Neuronal stem cell (in vitro differentiated cells): ENCODE data around the gene CAPRIN2.

Source experiments
- DNase-seq: peaks from one replicate; pipeline ENCODE4 v3.0.0-alpha.2; 2013; ENCODE audit warnings: low spot score
- H2AFZ ChIP-seq: one replicate; pipeline ENCODE4 v1.6.1; 2013; ENCODE audit warnings: mild to moderate bottlenecking, low read length, inconsistent platforms
- H2AK5ac ChIP-seq: 2 replicates; pipeline ENCODE4 v1.6.1; 2013; ENCODE audit warnings: low read depth, mild to moderate bottlenecking, inconsistent platforms, low read length, moderate library complexity, mixed read lengths
- H2BK120ac ChIP-seq: 2 replicates; pipeline ENCODE4 v1.6.1; 2013; ENCODE audit warnings: low read depth, mild to moderate bottlenecking, inconsistent platforms, low read length, moderate library complexity, mixed read lengths
- H2BK12ac ChIP-seq: one replicate; pipeline ENCODE4 v1.6.1; 2013; ENCODE audit warnings: low read length, inconsistent platforms
- H2BK15ac ChIP-seq: 2 replicates; pipeline ENCODE4 v1.6.1; 2013; ENCODE audit warnings: mild to moderate bottlenecking, low read length, inconsistent platforms, mixed read lengths
- H2BK5ac ChIP-seq: one replicate; pipeline ENCODE4 v1.6.1; 2013; ENCODE audit warnings: inconsistent platforms, mild to moderate bottlenecking, low read length, moderate library complexity
- H3K14ac ChIP-seq: one replicate; pipeline ENCODE4 v1.6.1; 2013; ENCODE audit warnings: low read length, inconsistent platforms
- H3K18ac ChIP-seq: 2 replicates; pipeline ENCODE4 v1.6.1; 2013; ENCODE audit warnings: low read length, inconsistent platforms
- H3K23ac ChIP-seq: 2 replicates; pipeline ENCODE4 v1.6.1; 2013; ENCODE audit warnings: low read depth, mild to moderate bottlenecking, mixed read lengths, low read length, inconsistent platforms; ENCODE audit not compliant: poor library complexity
- H3K27ac ChIP-seq: replicated peaks from 3 replicates; pipeline ENCODE4 v1.5.1; 2013; ENCODE audit warnings: low read length, inconsistent platforms
- H3K27me3 ChIP-seq, 3 experiments: 2 replicates each; pipeline ENCODE4 v1.6.1; 2013; ENCODE audit warnings: low read length in 3 of 3, mild to moderate bottlenecking in 2 of 3, inconsistent platforms in 1 of 3, low read depth in 1 of 3, mixed read lengths in 1 of 3, moderate library complexity in 1 of 3; ENCODE audit not compliant: control insufficient read depth in 3 of 3, insufficient read depth in 3 of 3
- H3K36me3 ChIP-seq, 2 donors: replicated peaks in 1 of 2; 2 replicates each; pipeline ENCODE4 v1.6.1; 2013; ENCODE audit warnings: low read length in 2 of 2; ENCODE audit not compliant: control insufficient read depth in 2 of 2, insufficient read depth in 2 of 2
- H3K4ac ChIP-seq: 2 replicates; pipeline ENCODE4 v1.6.1; 2013; ENCODE audit warnings: inconsistent platforms, mild to moderate bottlenecking, low read length, moderate library complexity
- H3K4me1 ChIP-seq, 2 donors: 1 replicate in 1 of 2; 2 replicates in 1 of 2; pipeline ENCODE4 v1.6.1; 2013; ENCODE audit warnings: low read length in 2 of 2, low read depth in 1 of 2; ENCODE audit not compliant: control insufficient read depth in 2 of 2, insufficient read depth in 1 of 2
- H3K4me2 ChIP-seq: one replicate; pipeline ENCODE4 v1.6.1; 2013; ENCODE audit warnings: mild to moderate bottlenecking, low read length, inconsistent platforms; ENCODE audit not compliant: insufficient read depth, poor library complexity, severe bottlenecking
- H3K4me3 ChIP-seq, 2 donors: 2 replicates each; pipeline ENCODE4 v1.5.1; 2013; ENCODE audit warnings: low read length in 2 of 2, mild to moderate bottlenecking in 2 of 2, inconsistent platforms in 1 of 2, moderate library complexity in 1 of 2
- H3K79me1 ChIP-seq: one replicate; pipeline ENCODE4 v1.6.1; 2013; ENCODE audit warnings: low read depth, mild to moderate bottlenecking, inconsistent platforms, low read length, moderate library complexity
- H3K9ac ChIP-seq: one replicate; pipeline ENCODE4 v1.6.1; 2013; ENCODE audit warnings: mild to moderate bottlenecking, low read depth, low read length, inconsistent platforms; ENCODE audit not compliant: poor library complexity
- H3K9me3 ChIP-seq, 2 donors: replicated peaks in 1 of 2; 2 replicates each; pipeline versions ENCODE3 to v1.6.1; 2013; ENCODE audit warnings: low read length in 2 of 2, mild to moderate bottlenecking in 2 of 2, inconsistent platforms in 1 of 2, low read depth in 1 of 2, mixed read lengths in 1 of 2, moderate library complexity in 1 of 2; ENCODE audit not compliant: control insufficient read depth in 2 of 2, insufficient read depth in 1 of 2
- H4K8ac ChIP-seq: one replicate; pipeline ENCODE4 v1.6.1; 2013; ENCODE audit warnings: low read depth, mild to moderate bottlenecking, inconsistent platforms, low read length, moderate library complexity
- H4K91ac ChIP-seq: one replicate; pipeline ENCODE4 v1.6.1; 2013; ENCODE audit warnings: low read length, low read depth, mild to moderate bottlenecking, inconsistent platforms; ENCODE audit not compliant: poor library complexity
- WGBS, 2 donors: extraction: QIAGEN DNeasy Blood & Tissue Kit; methylation state at CpG; one replicate each; pipeline ENCODE4 v1.1.7; 2013; ENCODE audit warnings: missing lambda C conversion rate in 2 of 2, mixed read lengths in 1 of 2; ENCODE audit not compliant: insufficient read length in 2 of 2, insufficient replicate concordance in 1 of 2; ENCODE audit errors: extremely low coverage in 2 of 2; 5-methylcytosine and 5-hydroxymethylcytosine counted together

Gene CAPRIN2

DNA sequence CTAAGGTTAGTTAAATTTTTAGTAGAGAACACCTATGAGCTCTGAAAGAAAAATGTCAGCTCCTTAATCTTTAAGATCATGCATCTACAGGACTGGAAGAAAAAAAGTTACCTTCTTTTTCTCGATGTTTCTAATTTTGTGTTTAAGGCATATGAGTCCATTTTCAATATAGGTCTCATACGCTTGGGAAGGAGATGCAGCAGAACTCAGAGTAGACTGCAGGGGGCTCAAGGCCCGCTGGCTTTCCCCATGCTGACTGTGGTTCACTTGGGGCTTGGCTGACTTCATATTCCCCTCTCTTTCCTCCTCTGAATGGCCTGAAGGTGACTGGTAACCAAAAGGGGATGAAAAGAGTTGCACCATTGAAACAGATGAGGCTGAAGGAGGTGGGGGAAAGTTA, 1.5 kb downstream of the CAPRIN2 start:
- Histone ChIP-seq H2AFZ (peak overlapping the region; percentile 100), H2BK5ac (no peak overlapping the region), H4K91ac (no peak overlapping the region), H4K8ac (no peak overlapping the region), H3K23ac (no peak overlapping the region), H3K4me3 (peak overlapping the region in 1 of 2 donors; percentile 73), H3K79me1 (no peaks in the 10 kb centered on the region), H3K9ac (no peak overlapping the region), H3K9me3 (no peaks in the 10 kb centered on the region), H3K4me2 (no peak overlapping the region), H3K27ac (no peak overlapping the region), H2BK15ac (no peak overlapping the region), H3K4ac (no peak overlapping the region), H2BK120ac (no peak overlapping the region), H3K36me3 (peaks cover 0 to 20% of the 10 kb centered on the region in 2 donors), H2BK12ac (no peak overlapping the region), H3K27me3 (no peaks in the 10 kb centered on the region), H3K14ac (no peak overlapping the region), H2AK5ac (no peak overlapping the region), H3K4me1 (peaks cover 5 to 6% of the 10 kb centered on the region in 2 donors), H3K18ac (no peak overlapping the region)
- no CpG with 5 or more reads among the region's 3 CpGs for WGBS, 2 donors
- DNase-seq, result peak; percentile 8

DNA sequence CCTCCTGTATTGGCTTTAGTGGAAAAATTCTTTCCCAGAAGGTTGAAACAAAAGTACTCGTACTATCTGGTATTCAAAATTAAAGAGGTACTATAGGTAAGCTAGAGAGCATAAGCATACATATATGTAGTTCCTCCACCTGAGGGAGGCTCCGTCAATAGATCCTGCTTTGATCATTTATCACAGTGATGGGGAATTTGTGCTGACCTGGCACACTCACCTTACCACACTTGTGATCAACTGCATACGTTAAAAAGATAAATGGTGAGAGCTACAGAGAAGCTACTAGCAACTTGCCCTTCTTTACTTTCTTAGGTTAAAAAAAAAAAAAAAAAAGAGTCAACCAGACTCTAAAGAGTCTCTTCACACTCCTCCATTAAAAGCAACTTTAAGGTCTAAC, 2.5 kb downstream of the CAPRIN2 start:
- no peak for DNase-seq
- Histone ChIP-seq H2BK15ac (no peak overlapping the region), H3K79me1 (no peaks in the 10 kb centered on the region), H3K27ac (no peak overlapping the region), H3K27me3 (no peaks in the 10 kb centered on the region), H3K9me3 (no peaks in the 10 kb centered on the region), H2BK5ac (no peak overlapping the region), H3K18ac (no peak overlapping the region), H3K4me3 (no peak overlapping the region), H2BK120ac (no peak overlapping the region), H3K4ac (no peak overlapping the region), H3K4me1 (peaks cover 5 to 6% of the 10 kb centered on the region in 2 donors), H3K14ac (no peak overlapping the region), H3K9ac (no peak overlapping the region), H4K91ac (no peak overlapping the region), H2AFZ (no peak overlapping the region), H2BK12ac (no peak overlapping the region), H3K4me2 (no peak overlapping the region), H3K36me3 (peaks cover 0 to 30% of the 10 kb centered on the region in 2 donors), H3K23ac (no peak overlapping the region), H4K8ac (no peak overlapping the region), H2AK5ac (no peak overlapping the region)
- WGBS, 2 donors, result no CpG with 5 or more reads among the region's 3 CpGs

DNA sequence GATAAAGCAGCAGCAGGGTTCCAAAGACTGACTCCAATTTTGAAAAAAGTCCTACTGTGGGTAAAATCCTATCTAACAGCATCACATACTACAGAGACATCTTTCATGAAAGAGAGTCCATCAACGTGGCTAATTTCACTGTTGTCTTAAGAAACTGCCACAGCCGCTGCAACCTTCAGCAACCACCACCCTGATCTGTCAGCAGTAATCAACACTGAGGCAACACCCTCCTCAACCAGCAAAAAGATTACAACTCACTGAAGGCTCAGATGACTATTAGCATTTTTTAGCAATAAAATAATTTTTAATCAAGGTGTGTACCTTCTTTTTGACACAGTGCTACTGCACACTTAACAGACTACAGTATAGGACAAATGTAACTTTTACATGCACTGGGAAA, 6.6 kb downstream of the CAPRIN2 start:
- Histone ChIP-seq H4K8ac (no peak overlapping the region), H2BK120ac (no peak overlapping the region), H2AFZ (no peak overlapping the region), H3K36me3 (peaks cover 0 to 44% of the 10 kb centered on the region in 2 donors), H4K91ac (no peak overlapping the region), H3K4me3 (no peak overlapping the region), H3K9me3 (peaks cover 0 to 5% of the 10 kb centered on the region in 2 donors), H3K4me2 (no peak overlapping the region), H2BK12ac (no peak overlapping the region), H3K18ac (no peak overlapping the region), H2BK5ac (no peak overlapping the region), H3K9ac (no peak overlapping the region), H3K23ac (no peak overlapping the region), H3K79me1 (no peaks in the 10 kb centered on the region), H3K14ac (no peak overlapping the region), H2BK15ac (no peak overlapping the region), H3K27me3 (no peaks in the 10 kb centered on the region), H3K4me1 (peaks cover 2 to 3% of the 10 kb centered on the region in 2 donors), H2AK5ac (no peak overlapping the region), H3K27ac (no peak overlapping the region), H3K4ac (no peak overlapping the region)
- DNase-seq, result no peak
- no CpG with 5 or more reads among the region's 2 CpGs for WGBS, 2 donors

DNA sequence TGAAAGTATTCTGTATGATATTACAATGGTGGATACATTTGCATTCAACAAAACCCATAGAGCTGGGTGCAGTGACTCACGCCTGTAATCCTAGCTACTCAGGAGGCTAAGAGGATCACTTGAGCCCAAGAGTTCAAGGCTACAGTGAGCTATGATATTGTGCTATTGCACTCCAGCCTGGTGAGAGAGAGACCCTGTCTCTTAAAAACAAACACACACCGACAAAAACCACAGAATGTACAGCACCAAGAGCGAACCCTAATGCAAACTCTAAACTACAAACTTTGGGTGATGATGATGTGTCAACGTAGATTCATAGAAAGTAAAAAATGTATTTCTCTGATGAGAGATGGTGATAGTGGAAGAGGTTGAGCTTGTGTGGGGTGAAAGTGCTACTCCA, 8.6 kb downstream of the CAPRIN2 start:
- Histone ChIP-seq H2BK5ac (no peak overlapping the region), H3K18ac (no peak overlapping the region), H3K4me1 (peaks cover 0 to 2% of the 10 kb centered on the region in 2 donors), H2BK15ac (no peak overlapping the region), H3K9ac (no peak overlapping the region), H3K27ac (no peak overlapping the region), H2AFZ (no peak overlapping the region), H3K27me3 (no peaks in the 10 kb centered on the region), H2AK5ac (no peak overlapping the region), H3K36me3 (peaks cover 0 to 40% of the 10 kb centered on the region in 2 donors), H2BK120ac (no peak overlapping the region), H3K79me1 (no peaks in the 10 kb centered on the region), H3K4me3 (no peak overlapping the region), H3K23ac (no peak overlapping the region), H3K14ac (no peak overlapping the region), H3K9me3 (peaks cover 0 to 5% of the 10 kb centered on the region in 2 donors), H2BK12ac (no peak overlapping the region), H3K4ac (no peak overlapping the region), H4K8ac (no peak overlapping the region), H3K4me2 (no peak overlapping the region), H4K91ac (no peak overlapping the region)
- DNase-seq, result no peak
- WGBS, 2 donors, result no CpG with 5 or more reads among the region's 4 CpGs
